Limb (tissue), 2 donors: ENCODE measurements around the gene GLRX.

Experiments
- DNase-seq, 2 donors: peaks; one replicate each; pipeline ENCODE4 v3.0.0-alpha.2; 2016; ENCODE audit errors: extremely low spot score in 2 of 2

The GLRX gene

GRCh38 chr5:95781101-95781583 lies 41.4 kb downstream of the GLRX start:
- peak; percentile 58 to 72 for DNase-seq

DNA sequence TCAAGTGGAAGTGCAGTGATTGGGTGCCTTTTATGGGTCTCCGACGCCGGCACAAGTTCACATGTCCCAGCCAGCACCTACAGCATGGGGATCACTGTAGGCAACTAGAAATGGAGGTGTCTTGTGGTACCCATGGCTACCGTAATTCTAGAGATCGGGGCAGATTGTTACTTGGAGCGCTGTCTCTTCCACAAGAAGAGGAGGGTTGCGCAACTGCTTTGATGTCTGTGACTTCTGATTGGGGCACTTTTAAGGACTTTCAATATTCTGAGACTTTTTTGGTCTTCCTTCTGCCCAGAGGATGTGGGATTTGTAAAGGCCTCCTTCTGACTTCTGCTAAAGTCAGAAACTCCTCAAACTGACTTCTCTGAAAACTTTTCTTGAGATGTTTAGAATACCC lies 41.9 kb downstream of the GLRX start:
- no peak for DNase-seq

GRCh38 chr5:95779611-95780010 lies 42.9 kb downstream of the GLRX start:
- no peak for DNase-seq

DNA sequence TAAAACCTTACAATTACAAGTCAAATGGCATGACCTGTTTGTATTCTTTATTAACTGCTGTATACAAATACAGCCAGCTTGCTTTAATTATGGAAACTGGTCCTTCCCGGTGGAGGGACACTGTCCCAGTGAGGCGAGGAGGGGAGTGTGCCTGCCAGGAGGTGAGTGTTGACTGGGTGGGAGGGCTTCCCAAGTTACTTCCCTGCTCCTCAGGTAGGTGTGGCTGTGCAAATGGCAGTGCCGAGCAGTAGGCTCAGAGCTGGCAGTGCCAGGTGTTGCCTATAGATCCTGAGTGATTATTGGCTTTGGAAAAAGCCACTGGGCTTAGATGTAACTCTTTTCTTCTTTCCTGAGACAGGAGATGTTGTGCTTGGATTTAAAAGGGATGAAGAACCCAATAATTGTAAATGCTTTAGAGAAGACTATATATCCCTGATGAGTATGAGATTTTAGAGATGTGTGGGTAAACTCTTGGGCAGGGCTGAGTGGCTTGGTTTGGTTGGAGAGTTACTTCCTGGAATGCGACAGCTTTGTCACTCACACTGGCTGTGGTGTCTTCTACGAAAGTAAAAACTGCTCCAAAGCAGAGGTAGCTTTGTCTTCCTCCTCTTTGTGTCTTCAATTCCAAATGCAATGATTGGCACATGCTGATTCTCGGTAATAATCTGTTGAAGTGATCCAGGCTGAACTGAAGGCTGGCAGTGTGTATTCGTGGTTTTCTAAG lies 43.7 kb downstream of the GLRX start:
- DNase-seq = no peak

DNA sequence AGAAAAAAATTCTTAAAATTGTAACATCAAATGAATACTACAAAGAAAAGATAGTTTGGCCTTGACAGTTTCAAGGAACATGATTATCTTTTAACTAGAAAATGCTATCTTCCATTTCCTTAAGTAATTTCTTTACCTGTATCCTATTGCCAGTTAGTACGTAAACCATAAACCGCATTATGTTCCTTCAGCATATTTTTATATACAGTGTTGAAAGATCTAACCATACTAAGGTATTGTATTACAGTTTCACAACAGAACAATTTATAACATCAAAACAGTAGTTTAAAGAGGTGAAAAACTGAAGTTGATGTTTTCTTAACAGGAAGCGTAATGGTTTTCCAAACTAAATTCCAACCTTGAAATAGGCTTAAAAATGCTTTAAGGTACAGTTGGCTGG lies 45.1 kb downstream of the GLRX start:
- no peak for DNase-seq

DNA sequence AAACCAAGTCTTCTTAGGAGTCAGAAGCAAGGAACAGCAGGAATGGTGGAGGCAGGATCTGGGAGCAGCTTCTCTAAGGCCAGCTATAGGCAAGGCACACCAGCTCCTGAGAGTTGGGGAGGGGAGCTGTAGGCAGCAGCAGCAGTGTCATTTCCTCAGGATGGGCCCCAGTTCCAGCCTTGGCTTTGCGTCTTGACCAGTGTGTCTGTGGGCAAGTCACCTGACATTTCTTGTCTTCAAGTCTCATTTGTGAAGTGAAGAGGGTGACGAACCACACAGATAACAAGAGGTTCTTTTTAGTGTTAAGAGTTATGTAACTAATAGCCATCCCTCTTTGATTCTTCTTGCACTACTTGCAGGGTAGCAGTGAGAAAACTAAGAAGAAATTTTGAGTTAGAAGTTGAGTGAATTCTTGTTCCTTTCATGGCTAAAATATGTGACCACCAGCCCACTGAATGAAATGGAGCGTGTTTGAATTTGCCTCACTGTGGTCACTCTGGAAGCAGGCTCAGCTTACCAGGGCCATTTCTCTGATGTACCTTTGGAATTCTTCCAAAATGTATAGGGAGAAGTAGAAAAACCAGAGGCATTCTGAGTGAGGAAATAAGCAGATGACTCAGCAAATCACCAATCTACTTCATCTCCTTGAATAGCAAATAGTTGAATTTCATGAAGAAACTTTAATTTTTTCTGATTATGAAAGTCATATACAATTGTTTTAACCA lies 49.0 kb downstream of the GLRX start:
- DNase-seq = no peak

DNA sequence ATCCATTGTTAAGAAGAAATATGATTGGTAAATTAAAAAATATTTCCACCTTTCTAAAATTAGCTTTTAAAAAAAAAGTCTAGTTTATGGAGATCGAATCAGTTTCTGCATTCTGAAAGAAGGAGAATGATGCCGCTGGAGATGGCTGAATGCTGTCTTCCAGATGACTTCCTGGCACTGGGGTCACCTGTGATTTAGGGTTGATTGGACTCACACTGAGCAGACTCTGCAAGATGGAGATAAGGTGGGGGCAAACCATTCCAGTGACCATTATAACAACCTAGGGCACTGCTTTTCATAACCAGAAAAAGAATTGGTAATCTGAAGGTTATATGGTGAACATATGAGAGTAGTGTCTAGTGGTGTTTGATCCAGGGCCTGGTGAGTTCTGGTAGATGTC lies 50.6 kb downstream of the GLRX start:
- DNase-seq = no peak

DNA sequence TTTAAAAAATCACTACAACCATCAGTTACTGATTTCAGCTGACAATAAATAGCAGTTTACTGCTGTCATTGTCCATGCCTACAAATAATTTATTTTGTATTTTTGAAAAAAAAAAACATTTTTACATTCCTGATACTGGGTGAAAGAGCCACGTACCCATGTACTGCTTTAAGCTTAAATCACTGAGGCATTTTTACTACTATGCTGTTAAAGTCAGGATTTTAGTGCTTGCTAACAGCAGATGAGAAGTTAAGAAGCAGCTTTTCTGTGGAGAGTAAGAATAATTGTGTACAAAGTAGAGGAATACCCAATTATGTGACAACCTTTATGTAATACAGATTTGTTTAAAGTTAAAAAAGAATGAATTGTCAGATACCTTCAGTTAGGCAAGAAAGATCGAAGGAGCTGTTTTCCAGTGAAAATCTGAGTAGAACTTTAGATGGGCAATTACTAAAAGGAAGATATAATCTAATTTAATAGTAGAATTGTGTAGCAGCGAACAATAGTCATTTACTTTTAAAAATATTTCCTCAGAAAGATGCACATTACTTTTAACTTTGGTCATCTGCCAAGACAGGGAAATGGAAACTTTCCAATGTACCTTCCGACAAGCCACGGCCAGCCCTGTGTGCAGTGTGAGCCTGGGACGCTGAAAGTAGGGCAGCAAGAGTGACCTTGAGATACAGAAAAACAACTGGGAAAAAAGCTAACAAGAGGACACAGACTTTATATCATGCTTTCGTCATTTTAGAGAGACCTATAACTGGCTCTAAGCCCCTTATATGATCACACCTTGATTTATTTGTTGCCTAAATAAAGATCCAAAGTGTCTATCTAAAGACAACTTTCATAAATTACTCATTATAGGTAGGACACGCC lies 51.5 kb downstream of the GLRX start:
- no peak for DNase-seq

GRCh38 chr5:95768731-95769130 lies 53.8 kb downstream of the GLRX start:
- DNase-seq = no peak

DNA sequence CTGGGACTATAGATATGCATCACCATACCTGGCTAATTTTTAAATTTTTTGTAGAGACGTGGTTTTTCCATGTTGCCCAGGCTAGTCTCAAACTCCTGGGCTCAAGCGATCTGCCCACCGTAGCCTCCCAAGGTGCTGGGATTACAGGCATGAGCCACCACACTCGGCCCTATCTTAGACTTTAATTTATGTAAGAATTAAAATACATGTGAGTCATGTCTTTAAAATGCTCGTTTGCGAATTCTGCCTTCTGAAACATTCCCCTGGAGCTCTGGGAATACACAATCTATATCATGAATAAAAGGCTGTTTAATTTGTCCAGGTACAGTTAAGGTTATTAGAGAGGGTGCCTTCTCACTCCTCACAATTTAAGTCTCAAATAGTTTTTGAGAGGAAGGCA lies 58.6 kb downstream of the GLRX start:
- DNase-seq = no peak
